Measurements from ENCODE around the gene HS3ST3B1. TPM values are rescaled to one million over a fixed set of nuclear protein-coding genes. Genes with fewer than 3 reads are reported as not detected.

Gene HS3ST3B1
- total RNA-seq, 1 donor = 10.4 TPM

DNA sequence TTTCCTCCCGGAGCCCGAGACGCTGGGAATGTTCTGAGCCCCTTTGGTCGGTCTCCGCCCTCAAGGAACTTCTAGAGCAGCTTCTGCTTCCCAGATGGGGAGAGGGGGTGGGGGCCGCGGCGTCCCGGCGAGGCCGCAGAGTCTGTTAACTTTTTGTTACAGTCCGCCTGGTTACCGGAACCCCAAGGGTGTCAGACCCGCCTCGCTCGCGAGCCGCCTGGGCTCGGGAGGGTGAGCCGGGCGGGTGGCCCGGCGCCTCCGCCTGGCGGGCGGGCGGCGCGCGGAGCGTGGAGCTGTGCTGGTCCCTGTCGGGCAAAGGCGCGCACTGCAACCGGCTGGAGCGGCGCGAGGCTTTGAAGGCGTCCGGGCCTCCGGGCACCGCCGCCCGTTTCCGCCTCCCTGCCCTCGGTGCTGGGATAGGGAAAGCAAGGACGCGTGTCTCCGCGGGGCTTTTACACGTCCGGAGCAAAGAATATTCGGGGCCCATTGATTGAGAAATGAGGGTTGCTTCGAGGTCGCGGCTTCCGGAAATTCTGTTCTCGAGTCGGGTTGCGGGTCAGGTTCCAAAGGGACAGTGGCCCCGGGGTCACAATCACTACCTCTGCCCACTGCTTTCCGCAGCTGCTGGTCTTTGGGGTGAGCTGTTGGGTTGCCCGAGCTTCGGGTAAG lies 1.7 kb downstream of the HS3ST3B1 start:
- TF ChIP-seq, protein P1, sequence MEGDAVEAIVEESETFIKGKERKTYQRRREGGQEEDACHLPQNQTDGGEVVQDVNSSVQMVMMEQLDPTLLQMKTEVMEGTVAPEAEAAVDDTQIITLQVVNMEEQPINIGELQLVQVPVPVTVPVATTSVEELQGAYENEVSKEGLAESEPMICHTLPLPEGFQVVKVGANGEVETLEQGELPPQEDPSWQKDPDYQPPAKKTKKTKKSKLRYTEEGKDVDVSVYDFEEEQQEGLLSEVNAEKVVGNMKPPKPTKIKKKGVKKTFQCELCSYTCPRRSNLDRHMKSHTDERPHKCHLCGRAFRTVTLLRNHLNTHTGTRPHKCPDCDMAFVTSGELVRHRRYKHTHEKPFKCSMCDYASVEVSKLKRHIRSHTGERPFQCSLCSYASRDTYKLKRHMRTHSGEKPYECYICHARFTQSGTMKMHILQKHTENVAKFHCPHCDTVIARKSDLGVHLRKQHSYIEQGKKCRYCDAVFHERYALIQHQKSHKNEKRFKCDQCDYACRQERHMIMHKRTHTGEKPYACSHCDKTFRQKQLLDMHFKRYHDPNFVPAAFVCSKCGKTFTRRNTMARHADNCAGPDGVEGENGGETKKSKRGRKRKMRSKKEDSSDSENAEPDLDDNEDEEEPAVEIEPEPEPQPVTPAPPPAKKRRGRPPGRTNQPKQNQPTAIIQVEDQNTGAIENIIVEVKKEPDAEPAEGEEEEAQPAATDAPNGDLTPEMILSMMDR (IDR thresholded peaks at IDR 0.05; ENCODE audit: insufficient read depth, low read depth, low read length) = peak; percentile 76
- peak; percentile 88 for DNase-seq (ENCODE audit: low read depth)
- peak overlapping the region; percentile 98 for H3K4me3 ChIP-seq (ENCODE audit: low read depth, low read length)

DNA sequence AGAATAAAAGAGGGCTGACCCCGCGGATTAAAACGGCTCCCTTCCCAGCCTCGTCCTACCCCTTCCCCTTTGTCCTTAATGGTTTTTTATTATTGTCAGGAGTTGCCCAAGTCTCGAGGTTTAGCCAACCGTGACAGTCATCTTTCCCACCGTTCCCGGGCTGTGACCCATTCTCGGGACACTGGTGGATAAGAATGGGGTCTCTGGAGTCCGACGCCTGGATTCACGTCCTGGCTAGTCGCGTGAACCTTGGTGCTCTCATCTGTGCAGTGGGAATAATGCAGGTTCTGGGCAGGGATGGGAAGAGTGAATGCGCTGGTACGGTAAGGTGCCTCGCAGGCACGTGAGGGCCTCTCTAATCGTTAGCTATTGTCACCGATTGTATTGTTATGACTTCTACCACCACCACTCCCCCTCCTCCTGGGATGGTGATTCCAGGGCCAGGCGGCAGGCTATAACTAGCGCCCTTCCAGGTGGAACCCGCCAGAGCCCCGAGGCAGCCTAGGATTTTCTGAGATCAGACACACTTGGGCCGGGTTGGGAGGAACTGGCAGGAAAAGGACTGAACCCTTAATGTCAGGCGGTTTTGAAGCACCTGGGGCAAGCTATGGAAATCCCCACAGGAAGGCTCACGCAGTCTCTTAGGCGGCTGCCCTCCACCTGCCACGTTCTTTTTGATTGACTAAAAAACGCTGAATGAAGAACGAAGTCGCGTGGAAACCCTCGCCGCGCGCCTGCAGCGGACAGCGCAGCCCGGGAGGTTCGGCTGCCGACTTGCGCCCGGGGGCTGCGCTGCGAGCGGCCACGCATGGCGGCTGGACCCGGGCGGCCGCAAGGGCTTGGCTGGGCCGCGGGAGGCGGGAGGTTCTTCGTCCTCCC lies 2.7 kb downstream of the HS3ST3B1 start:
- peak overlapping the region; percentile 98 for H3K4me3 ChIP-seq (ENCODE audit: low read depth, low read length)
- no peak for DNase-seq (ENCODE audit: low read depth)
- TF ChIP-seq, protein P1 (IDR thresholded peaks at IDR 0.05; ENCODE audit: insufficient read depth, low read depth, low read length) = no peak

DNA sequence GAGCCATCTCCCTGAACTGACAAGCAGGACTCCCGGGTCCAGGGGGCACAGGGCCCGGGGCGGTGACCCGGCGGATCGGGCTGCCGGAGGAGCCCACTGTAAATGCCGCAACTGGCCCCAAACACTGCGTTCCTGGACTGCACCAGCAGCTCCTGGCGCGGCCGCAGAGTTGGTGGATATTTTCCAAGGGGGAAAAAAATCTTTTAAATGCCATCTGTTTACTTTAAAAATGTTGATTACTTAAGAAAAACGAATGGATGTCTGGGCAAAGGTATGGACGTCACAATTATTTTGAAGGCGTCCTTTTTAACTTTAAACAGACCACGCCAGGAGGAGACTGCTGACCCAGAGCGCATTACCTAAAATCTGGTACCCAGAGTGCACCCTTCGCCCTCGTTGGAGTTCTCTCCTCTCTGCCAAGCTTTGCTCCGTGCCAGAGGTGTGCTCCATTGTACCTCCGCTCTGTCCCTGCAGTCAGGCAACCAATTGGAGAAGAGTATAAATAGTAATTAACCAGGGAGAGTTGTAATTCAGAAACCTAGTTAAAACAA lies 3.4 kb downstream of the HS3ST3B1 start:
- DNase-seq (ENCODE audit: low read depth) = no peak
- TF ChIP-seq, protein P1 (IDR thresholded peaks at IDR 0.05; ENCODE audit: insufficient read depth, low read depth, low read length) = no peak

DNA sequence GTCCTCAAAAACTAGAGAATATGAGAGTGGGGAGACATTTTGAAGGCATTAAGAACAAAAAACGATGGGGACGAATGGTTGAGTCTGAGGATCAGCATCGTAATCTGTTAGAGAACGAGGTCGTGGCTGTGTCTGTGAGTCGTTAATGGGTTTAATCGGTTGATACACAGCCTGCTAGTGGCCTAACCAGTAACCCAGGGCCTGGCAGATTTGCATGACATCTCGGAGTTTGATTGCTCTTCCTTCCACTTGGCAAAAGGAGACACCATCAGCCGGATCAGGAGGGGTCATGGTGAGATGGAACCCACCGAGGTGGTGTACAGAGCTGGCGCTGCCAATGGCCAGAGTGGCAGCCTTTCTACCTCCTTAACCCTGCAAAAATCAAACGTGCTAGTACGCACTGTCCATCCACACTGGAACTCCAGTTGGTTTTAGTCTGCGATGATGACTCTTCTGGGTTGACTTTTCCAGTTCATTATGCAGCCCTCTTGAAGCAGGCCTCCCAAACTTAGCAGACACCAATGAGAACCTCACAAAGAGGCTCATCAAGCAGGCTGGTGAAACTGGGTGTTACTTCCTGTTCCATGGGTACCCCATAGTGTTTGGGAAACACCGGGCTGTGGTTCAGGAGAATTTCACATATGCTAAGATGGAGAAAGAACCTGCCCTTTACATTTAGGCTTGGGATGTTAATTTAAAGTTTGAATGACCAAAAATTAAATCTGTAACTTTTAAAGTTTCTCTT lies 4.1 kb downstream of the HS3ST3B1 start:
- TF ChIP-seq, protein P1 (IDR thresholded peaks at IDR 0.05; ENCODE audit: insufficient read depth, low read depth, low read length) = no peak
- DNase-seq (ENCODE audit: low read depth) = no peak
- peak overlapping the region; percentile 98 for H3K4me3 ChIP-seq (ENCODE audit: low read depth, low read length)

More for the DNA sequence above, 3.4 kb downstream of the HS3ST3B1 start:
- H3K4me3 ChIP-seq (ENCODE audit: low read depth, low read length) = peak overlapping the region; percentile 98

DNA sequence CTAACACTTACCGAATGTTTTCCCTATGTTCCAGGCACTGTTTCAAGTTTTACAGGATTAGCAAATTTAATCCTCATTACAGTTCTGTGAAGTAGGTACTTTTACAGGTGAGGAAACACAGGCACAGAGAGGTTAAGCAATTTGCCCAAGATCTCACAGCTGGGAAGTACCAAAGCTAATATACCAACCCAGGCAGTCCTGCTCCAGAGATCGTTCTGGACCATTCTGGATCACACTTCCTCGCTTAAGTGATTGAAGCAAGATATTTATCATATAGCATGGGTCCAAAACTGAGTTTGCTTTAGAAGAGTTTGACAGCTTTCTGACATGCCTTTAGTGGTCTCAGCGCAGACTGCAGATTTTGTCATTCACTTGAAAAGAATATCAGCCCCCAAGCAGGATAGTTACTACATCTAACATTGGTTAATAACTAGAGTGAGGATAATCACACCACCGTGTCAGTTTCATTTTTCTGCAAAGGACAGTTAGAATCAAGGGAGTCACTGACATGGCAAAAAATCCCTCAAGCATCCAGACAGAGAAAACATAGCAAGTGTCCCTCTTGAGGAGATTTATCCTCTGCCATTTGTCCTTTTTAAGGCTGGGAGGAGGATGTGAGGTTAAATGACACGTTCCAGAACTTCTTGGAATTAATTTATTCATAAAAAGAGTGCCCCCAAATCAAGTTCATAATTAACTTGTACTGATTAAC lies 5.1 kb downstream of the HS3ST3B1 start:
- TF ChIP-seq, protein P1 (IDR thresholded peaks at IDR 0.05; ENCODE audit: insufficient read depth, low read depth, low read length) = no peak
- DNase-seq (ENCODE audit: low read depth) = no peak
- H3K4me3 ChIP-seq (ENCODE audit: low read depth, low read length) = no peak overlapping the region

DNA sequence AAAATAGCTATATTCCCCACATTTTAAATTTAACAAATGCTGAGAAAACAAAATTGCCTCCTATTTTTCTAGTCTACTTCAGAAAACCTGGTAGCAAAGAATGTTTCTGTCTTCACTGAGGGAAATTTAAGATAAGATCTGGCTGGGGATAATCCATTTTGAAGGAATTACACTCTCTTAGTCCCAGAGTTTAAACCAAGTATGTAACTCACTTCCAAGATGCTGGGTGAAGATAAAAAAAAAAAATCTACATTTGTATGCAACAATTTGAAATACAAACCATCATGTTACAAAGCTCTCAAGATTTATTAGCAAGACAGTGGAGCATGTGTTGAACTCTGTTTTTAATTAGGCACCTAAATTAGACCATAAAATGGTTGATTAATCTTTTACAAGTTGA lies 5.7 kb downstream of the HS3ST3B1 start:
- no peak for DNase-seq (ENCODE audit: low read depth)
- TF ChIP-seq, protein P1 (IDR thresholded peaks at IDR 0.05; ENCODE audit: insufficient read depth, low read depth, low read length) = no peak
- H3K4me3 ChIP-seq (ENCODE audit: low read depth, low read length) = no peak overlapping the region
